ENCODE measurements around the gene GPC3.
"Not testable (repeated sequence)": the region's sequence is repeated elsewhere in the genome, so short reads cannot be mapped to it uniquely, and the experiment has no call there.

Gene GPC3

GRCh38 chrX:133892337-133892736 is 93.1 kb downstream of the GPC3 start:
- in situ Hi-C loops (cut with MboI; ENCODE audit: low pct_unique_long_range_greater_than_20kb, low sequenced_read_pairs, unreplicated experiment) = no loop called here
- DNase-seq (ENCODE audit: low spot score) = no peak
- TF ChIP-seq CTCF (IDR thresholded peaks at IDR 0.05; ENCODE audit: extremely low read depth, insufficient read depth, missing control alignments) = no peak

DNA sequence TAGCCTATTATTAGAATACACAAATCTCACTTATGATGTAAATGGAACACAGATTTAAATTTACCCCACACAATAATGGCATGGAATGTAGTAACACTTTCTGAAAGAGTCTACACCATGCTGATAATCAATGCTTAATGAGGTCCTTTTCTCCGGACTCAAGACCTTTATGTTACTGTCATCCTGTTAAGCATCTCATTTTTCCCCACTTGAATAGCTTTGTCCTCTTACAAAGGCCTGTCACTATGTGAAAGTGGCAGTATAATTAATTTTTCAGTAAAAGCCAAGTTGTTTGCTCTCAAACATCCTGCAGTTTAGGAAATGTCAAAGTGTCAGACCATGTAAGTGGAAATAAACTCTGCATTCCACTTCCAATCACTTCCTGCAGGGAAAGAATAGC is 96.4 kb downstream of the GPC3 start:
- in situ Hi-C loops (cut with MboI; ENCODE audit: low pct_unique_long_range_greater_than_20kb, low sequenced_read_pairs, unreplicated experiment) = no loop called here
- no peak for TF ChIP-seq CTCF (IDR thresholded peaks at IDR 0.05; ENCODE audit: extremely low read depth, insufficient read depth, missing control alignments)
- DNase-seq (ENCODE audit: low spot score) = no peak

DNA sequence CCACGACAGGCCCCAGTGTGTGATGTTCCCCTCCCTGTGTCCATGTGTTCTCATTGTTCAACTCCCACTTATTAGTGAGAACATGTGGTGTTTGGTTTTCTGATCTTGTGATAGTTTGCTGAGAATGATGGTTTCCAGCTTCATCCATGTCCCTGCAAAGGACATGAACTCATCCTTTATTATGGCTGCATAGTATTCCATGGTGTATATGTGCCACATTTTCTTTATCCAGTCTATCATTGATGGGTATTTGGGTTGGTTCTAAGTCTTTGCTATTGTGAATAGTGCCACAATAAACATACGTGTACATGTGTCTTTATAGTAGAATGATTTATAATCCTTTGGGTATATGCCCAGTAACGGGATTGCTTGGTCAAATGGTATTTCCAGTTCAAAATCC is 97.3 kb downstream of the GPC3 start:
- in situ Hi-C loops (cut with MboI; ENCODE audit: low pct_unique_long_range_greater_than_20kb, low sequenced_read_pairs, unreplicated experiment) = not testable (repeated sequence)

GRCh38 chrX:133884430-133885394 is 100.7 kb downstream of the GPC3 start:
- DNase-seq (ENCODE audit: low spot score) = no peak
- TF ChIP-seq CTCF (IDR thresholded peaks at IDR 0.05; ENCODE audit: extremely low read depth, insufficient read depth, missing control alignments) = no peak
- in situ Hi-C loops (cut with MboI; ENCODE audit: low pct_unique_long_range_greater_than_20kb, low sequenced_read_pairs, unreplicated experiment) = no loop called here

More for the DNA sequence above, 97.3 kb downstream of the GPC3 start:
- not testable (repeated sequence) for DNase-seq (ENCODE audit: low spot score)

- no peak for TF ChIP-seq CTCF (IDR thresholded peaks at IDR 0.05; ENCODE audit: extremely low read depth, insufficient read depth, missing control alignments)
- no peak for DNase-seq (ENCODE audit: low spot score)
- in situ Hi-C loops (cut with MboI; ENCODE audit: low pct_unique_long_range_greater_than_20kb, low sequenced_read_pairs, unreplicated experiment) = no loop called here
These were observed 103.5 kb downstream of the GPC3 start for GRCh38 chrX:133881893-133882292.

DNA sequence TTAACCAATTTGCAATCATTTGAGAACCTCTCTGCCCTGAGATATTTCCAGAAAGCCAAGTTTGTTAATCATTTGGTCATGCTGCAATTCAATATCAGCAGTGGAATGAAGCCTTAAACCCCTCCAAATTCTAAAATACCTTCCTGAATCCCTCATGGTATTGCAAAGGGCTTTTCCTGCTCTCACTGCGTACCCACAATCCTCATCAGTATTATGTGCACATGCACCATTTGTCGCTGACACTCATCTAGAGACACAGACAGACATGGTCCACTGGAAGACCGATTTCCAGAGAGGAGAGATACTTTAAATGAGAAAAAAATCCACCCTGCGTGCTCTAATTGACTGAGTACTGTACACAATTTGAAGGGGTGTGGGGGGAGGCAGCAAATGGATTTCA is 104.4 kb downstream of the GPC3 start:
- no peak for TF ChIP-seq CTCF (IDR thresholded peaks at IDR 0.05; ENCODE audit: extremely low read depth, insufficient read depth, missing control alignments)
- DNase-seq (ENCODE audit: low spot score) = no peak
- in situ Hi-C loops (cut with MboI; ENCODE audit: low pct_unique_long_range_greater_than_20kb, low sequenced_read_pairs, unreplicated experiment) = no loop called here

DNA sequence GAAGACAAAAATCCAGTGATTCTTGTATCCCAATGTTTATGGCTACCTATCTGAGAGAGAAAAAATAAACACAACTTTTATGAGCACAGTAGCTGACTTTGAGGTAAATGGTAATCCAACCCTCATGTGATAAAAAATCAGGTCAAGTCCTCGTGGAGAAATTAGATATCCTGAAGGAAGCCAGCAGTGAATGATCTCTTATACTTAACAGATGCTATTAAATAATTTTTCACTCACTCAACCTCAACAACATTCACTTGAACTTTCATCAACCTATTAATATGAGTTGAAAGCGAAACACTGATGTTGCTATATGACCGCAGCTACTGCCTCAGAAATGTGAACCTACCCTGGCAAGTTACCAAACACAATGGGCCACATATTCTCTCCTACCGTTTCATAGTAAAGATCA is 105.4 kb downstream of the GPC3 start:
- no peak for TF ChIP-seq CTCF (IDR thresholded peaks at IDR 0.05; ENCODE audit: extremely low read depth, insufficient read depth, missing control alignments)
- in situ Hi-C loops (cut with MboI; ENCODE audit: low pct_unique_long_range_greater_than_20kb, low sequenced_read_pairs, unreplicated experiment) = no loop called here
- no peak for DNase-seq (ENCODE audit: low spot score)
